Measurements from ENCODE around the gene PPHLN1. TPM values are rescaled to one million over a fixed set of nuclear protein-coding genes. Genes with fewer than 3 reads are reported as not detected.

The PPHLN1 gene
- polyA plus RNA-seq, 6 donors from 2014 or later: 152 to 193 (median 174) TPM

GRCh38 chr12:42296503-42297109 lies 29.4 kb upstream of the PPHLN1 start:
- DNase-seq (no peak), ATAC-seq (ENCODE audit: low read depth in 2 of 2) (no peak)
- Mint-ChIP-seq H3K4me3 (no peak overlapping the region), H3K9me3 (no peaks in the 10 kb centered on the region), H3K36me3 (no peaks in the 10 kb centered on the region), H3K4me1 (no peaks in the 10 kb centered on the region), H3K27ac (no peak overlapping the region), H3K27me3 (peaks cover 0 to 4% (median 0%) of the 10 kb centered on the region in 3 donors)

GRCh38 chr12:42298887-42299286 lies 27.1 kb upstream of the PPHLN1 start:
- Mint-ChIP-seq H3K9me3 (no peaks in the 10 kb centered on the region), H3K4me3 (peak overlapping the region in 1 of 8 donors; percentile 10), H3K36me3 (no peaks in the 10 kb centered on the region), H3K4me1 (peaks cover 0 to 5% (median 0%) of the 10 kb centered on the region in 3 donors), H3K27ac (no peak overlapping the region), H3K27me3 (no peaks in the 10 kb centered on the region)
- no peak for ATAC-seq (ENCODE audit: low read depth in 2 of 2)
- DNase-seq: no peak

GRCh38 chr12:42299392-42300308 lies 26.3 kb upstream of the PPHLN1 start:
- DNase-seq (no peak), ATAC-seq (ENCODE audit: low read depth in 2 of 2) (no peak)
- H3K9me3 Mint-ChIP-seq: no peaks in the 10 kb centered on the region
- no peaks in the 10 kb centered on the region for H3K36me3 Mint-ChIP-seq
- no peaks in the 10 kb centered on the region for H3K27me3 Mint-ChIP-seq
- peaks cover 0 to 5% (median 0%) of the 10 kb centered on the region in 3 donors for H3K4me1 Mint-ChIP-seq
- peak overlapping the region in 1 of 6 donors; percentile 44 for H3K27ac Mint-ChIP-seq
- peak overlapping the region in 1 of 8 donors; percentile 10 for H3K4me3 Mint-ChIP-seq

GRCh38 chr12:42306297-42306696 lies 19.7 kb upstream of the PPHLN1 start:
- H3K27ac Mint-ChIP-seq: no peak overlapping the region
- no peaks in the 10 kb centered on the region for H3K36me3 Mint-ChIP-seq
- H3K4me1 Mint-ChIP-seq: peaks cover 0 to 5% (median 0%) of the 10 kb centered on the region in 3 donors
- DNase-seq: no peak
- H3K4me3 Mint-ChIP-seq: no peak overlapping the region
- ATAC-seq (ENCODE audit: low read depth in 2 of 2): no peak
- H3K27me3 Mint-ChIP-seq: no peaks in the 10 kb centered on the region
- no peaks in the 10 kb centered on the region for H3K9me3 Mint-ChIP-seq

GRCh38 chr12:42308390-42308789 lies 17.6 kb upstream of the PPHLN1 start:
- H3K27me3 Mint-ChIP-seq: no peaks in the 10 kb centered on the region
- no peak overlapping the region for H3K4me3 Mint-ChIP-seq
- ATAC-seq (ENCODE audit: low read depth in 2 of 2) (no peak), DNase-seq (no peak)
- peaks cover 0 to 2% (median 0%) of the 10 kb centered on the region in 3 donors for H3K4me1 Mint-ChIP-seq
- no peaks in the 10 kb centered on the region for H3K9me3 Mint-ChIP-seq
- no peak overlapping the region for H3K27ac Mint-ChIP-seq
- peaks cover 0 to 3% of the 10 kb centered on the region in 2 donors for H3K36me3 Mint-ChIP-seq

GRCh38 chr12:42309996-42310395 lies 16.0 kb upstream of the PPHLN1 start:
- ATAC-seq (ENCODE audit: low read depth in 2 of 2) (no peak), DNase-seq (no peak)
- Mint-ChIP-seq H3K4me3 (no peak overlapping the region), H3K36me3 (peaks cover 0 to 10% of the 10 kb centered on the region in 2 donors), H3K27me3 (no peaks in the 10 kb centered on the region), H3K4me1 (no peaks in the 10 kb centered on the region), H3K9me3 (no peaks in the 10 kb centered on the region), H3K27ac (no peak overlapping the region)

- ATAC-seq (ENCODE audit: low read depth in 2 of 2): no peak
- Mint-ChIP-seq H3K27ac (peak overlapping the region in 1 of 6 donors; percentile 20), H3K27me3 (no peaks in the 10 kb centered on the region), H3K9me3 (no peaks in the 10 kb centered on the region), H3K4me3 (no peak overlapping the region), H3K4me1 (peaks cover 0 to 4% (median 0%) of the 10 kb centered on the region in 3 donors), H3K36me3 (peaks cover 7 to 27% of the 10 kb centered on the region in 2 donors)
- no peak for DNase-seq
Observed at GRCh38 chr12:42315108-42315507, 10.9 kb upstream of the PPHLN1 start.

GRCh38 chr12:42320796-42321195 lies 5.2 kb upstream of the PPHLN1 start:
- Mint-ChIP-seq H3K27me3 (no peaks in the 10 kb centered on the region), H3K36me3 (peaks cover 18 to 21% of the 10 kb centered on the region in 2 donors), H3K4me1 (peaks cover 8 to 16% (median 11%) of the 10 kb centered on the region in 3 donors), H3K9me3 (no peaks in the 10 kb centered on the region), H3K4me3 (no peak overlapping the region), H3K27ac (peak overlapping the region in 1 of 6 donors; percentile 83)
- no peak for ATAC-seq (ENCODE audit: low read depth in 2 of 2)
- no peak for DNase-seq

- DNase-seq: no peak
- no peak overlapping the region for H3K27ac Mint-ChIP-seq
- H3K4me3 Mint-ChIP-seq: no peak overlapping the region
- H3K36me3 Mint-ChIP-seq: peaks cover 14 to 21% of the 10 kb centered on the region in 2 donors
- ATAC-seq (ENCODE audit: low read depth in 2 of 2): no peak
- no peaks in the 10 kb centered on the region for H3K27me3 Mint-ChIP-seq
- H3K4me1 Mint-ChIP-seq: peaks cover 22 to 33% (median 24%) of the 10 kb centered on the region in 3 donors
- no peaks in the 10 kb centered on the region for H3K9me3 Mint-ChIP-seq
Observed at GRCh38 chr12:42322567-42322966, 3.4 kb upstream of the PPHLN1 start.

GRCh38 chr12:42323856-42324255 lies 2.1 kb upstream of the PPHLN1 start:
- peaks cover 29 to 41% (median 31%) of the 10 kb centered on the region in 3 donors for H3K4me1 Mint-ChIP-seq
- peaks cover 11 to 14% of the 10 kb centered on the region in 2 donors for H3K36me3 Mint-ChIP-seq
- no peaks in the 10 kb centered on the region for H3K27me3 Mint-ChIP-seq
- H3K9me3 Mint-ChIP-seq: no peaks in the 10 kb centered on the region
- H3K4me3 Mint-ChIP-seq: peak overlapping the region in 2 of 8 donors; percentile 10 to 98
- DNase-seq: no peak
- H3K27ac Mint-ChIP-seq: no peak overlapping the region
- no peak for ATAC-seq (ENCODE audit: low read depth in 2 of 2)

GRCh38 chr12:42325326-42325652 lies 678 bp upstream of the PPHLN1 start:
- no peaks in the 10 kb centered on the region for H3K27me3 Mint-ChIP-seq
- H3K4me1 Mint-ChIP-seq: peaks cover 38 to 54% (median 42%) of the 10 kb centered on the region in 3 donors

GRCh38 chr12:42326541-42327226 lies 717 bp downstream of the PPHLN1 start:
- no peaks in the 10 kb centered on the region for H3K27me3 Mint-ChIP-seq
- peak overlapping the region; percentile 94 to 99 (median 98) for H3K4me3 Mint-ChIP-seq
- H3K36me3 Mint-ChIP-seq: peaks cover 0 to 3% of the 10 kb centered on the region in 2 donors
- H3K27ac Mint-ChIP-seq: peak overlapping the region; percentile 96 to 99 (median 98)
- DNase-seq: peak; percentile 6
- H3K4me1 Mint-ChIP-seq: peaks cover 50 to 65% (median 56%) of the 10 kb centered on the region in 3 donors
- H3K9me3 Mint-ChIP-seq: no peaks in the 10 kb centered on the region
- ATAC-seq (ENCODE audit: low read depth in 2 of 2): no peak

More at GRCh38 chr12:42325326-42325652, 678 bp upstream of the PPHLN1 start:
- Mint-ChIP-seq H3K9me3 (no peaks in the 10 kb centered on the region), H3K27ac (peak overlapping the region; percentile 96 to 99 (median 98)), H3K36me3 (peaks cover 5 to 13% of the 10 kb centered on the region in 2 donors), H3K4me3 (peak overlapping the region; percentile 94 to 99 (median 98))
- no peak for DNase-seq
- ATAC-seq (ENCODE audit: low read depth in 2 of 2): no peak

- DNase-seq (no peak), ATAC-seq (ENCODE audit: low read depth in 2 of 2) (no peak)
- Mint-ChIP-seq H3K36me3 (no peaks in the 10 kb centered on the region), H3K4me1 (peaks cover 56 to 70% (median 62%) of the 10 kb centered on the region in 3 donors), H3K4me3 (peak overlapping the region; percentile 94 to 99 (median 98)), H3K27ac (peak overlapping the region; percentile 96 to 99 (median 98)), H3K9me3 (no peaks in the 10 kb centered on the region), H3K27me3 (no peaks in the 10 kb centered on the region)
Observed at GRCh38 chr12:42327227-42327590, 1.2 kb downstream of the PPHLN1 start.
